ENCODE data around the gene TIMM21. TPM values are rescaled to one million over a fixed set of nuclear protein-coding genes. Genes with fewer than 3 reads are reported as not detected.

Gene TIMM21
- total and polyA plus RNA-seq, 2 of the 13 experiments (the other 11 are each of a cell fraction or from before 2014, with no cell fraction given) = 29.6 to 62.3 TPM

DNA sequence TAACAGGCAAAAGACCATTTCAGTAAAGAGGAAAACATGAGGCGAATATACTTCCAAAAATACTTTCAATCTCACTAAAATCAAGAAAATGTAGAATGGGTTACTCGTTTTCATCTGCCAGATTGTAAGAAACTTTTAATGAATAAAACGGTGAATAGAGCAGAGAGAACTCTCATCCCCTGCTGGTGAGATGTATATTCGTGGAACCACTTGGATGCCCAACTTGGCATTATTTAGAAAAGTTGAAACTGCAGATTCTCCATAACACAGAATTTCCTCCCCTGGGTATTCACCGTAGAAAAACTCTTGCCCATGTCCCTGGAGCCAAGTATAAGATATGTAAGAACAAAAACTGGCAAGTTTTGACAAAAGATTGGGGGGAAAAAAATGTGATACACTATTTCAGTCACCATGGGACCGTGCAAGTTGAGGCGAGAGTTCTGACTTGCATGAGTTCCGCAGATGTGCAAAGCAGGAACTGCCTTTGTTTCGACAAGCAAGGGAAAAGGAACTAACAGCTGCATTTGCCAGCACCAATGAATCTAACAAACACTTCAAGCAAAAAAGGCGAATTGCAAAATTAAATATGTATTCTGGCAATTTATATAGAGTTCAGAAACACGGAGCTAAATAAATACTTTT is 14.8 kb downstream of the TIMM21 start:
- no peak overlapping the region for H3K27ac ChIP-seq (ENCODE audit: extremely low read length, insufficient read depth, low read length)
- H3K4me1 ChIP-seq (ENCODE audit: insufficient read depth, low read length) = peaks cover 12% of the 10 kb centered on the region; the same call in 1 of the 2 replicates
- no peak overlapping the region for H2AFZ ChIP-seq (ENCODE audit: low read length)
- intact Hi-C loops (cut with micrococcal nuclease; ENCODE audit: unreplicated experiment) (no loop called here), in situ Hi-C loops (cut with HindIII; ENCODE audit: extremely low pct_ligation_motif_present, low pct_unique_long_range_greater_than_20kb) (no loop called here)
- peaks cover 5 to 29% of the 10 kb centered on the region in 2 experiments for H3K36me3 ChIP-seq (replicated peaks in 1 of 2; ENCODE audit: control insufficient read depth in 1 of 2, insufficient read depth in 2 of 2, low read length in 2 of 2)
- TF ChIP-seq RBM22 (optimal IDR thresholded peaks at IDR 0.05; ENCODE audit: low read length) (no peak), HNRNPUL1 (IDR thresholded peaks at IDR 0.05; ENCODE audit: low read depth, low read length) (no peak)
- no peaks in the 10 kb centered on the region for H3K79me2 ChIP-seq (ENCODE audit: insufficient read depth, low read length)
- H4K20me1 ChIP-seq (ENCODE audit: insufficient read depth, low read length) = no peaks in the 10 kb centered on the region
- DNase-seq (ENCODE audit: low spot score) = no peak
- no peak overlapping the region for H3K9ac ChIP-seq (ENCODE audit: insufficient read depth, low read depth, low read length)
- no peaks in the 10 kb centered on the region; a peak in 1 of 5 replicates for H3K27me3 ChIP-seq (ENCODE audit: control insufficient read depth in 1 of 2, insufficient read depth in 2 of 2, low read length in 2 of 2)
- 90% methylated on average over 11 of the region's 11 CpGs for WGBS (ENCODE audit: low lambda C conversion rate)
- H3K4me3 ChIP-seq (replicated peaks in 1 of 3; ENCODE audit: insufficient read depth in 1 of 3, low read depth in 2 of 3, low read length in 3 of 3) = no peak overlapping the region
- ChIA-PET POLR2A (no interaction called here), CTCF (ENCODE audit: low intra/inter-chr PET ratio, low total read pairs) (no interaction called here)
- no peak for FAIRE-seq
- BruUV-seq (replicated peaks) = no TSS peak
- no peak for ATAC-seq
- H3K4me2 ChIP-seq (ENCODE audit: low read depth, low read length) = no peak overlapping the region
- H3K9me3 ChIP-seq (ENCODE audit: low read length) = no peaks in the 10 kb centered on the region

DNA sequence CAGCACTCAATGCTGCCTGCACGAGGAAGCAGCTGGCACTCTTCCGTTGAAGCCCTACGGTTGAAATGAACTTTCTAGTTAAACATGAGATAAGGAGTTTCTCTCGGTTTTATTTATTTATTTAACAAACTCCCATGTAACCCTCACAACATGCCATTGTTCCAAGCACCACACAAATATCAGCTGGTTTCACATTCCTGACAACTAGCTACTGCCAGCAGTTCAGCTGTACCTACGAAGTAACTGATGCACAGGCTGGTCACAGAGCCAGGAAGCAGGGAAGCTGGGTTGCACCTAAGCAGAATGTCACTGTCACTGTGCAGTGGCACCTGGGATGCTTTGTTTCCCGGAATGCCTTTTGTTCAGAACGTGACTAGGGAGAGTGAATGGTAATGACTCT is 18.1 kb downstream of the TIMM21 start:
- Histone ChIP-seq H3K9ac (ENCODE audit: insufficient read depth, low read depth, low read length) (no peak overlapping the region), H3K27ac (ENCODE audit: extremely low read length, insufficient read depth, low read length) (no peak overlapping the region), H3K4me2 (ENCODE audit: low read depth, low read length) (no peak overlapping the region), H3K4me1 (ENCODE audit: insufficient read depth, low read length) (peaks cover 12% of the 10 kb centered on the region; the same call in 1 of the 2 replicates), H4K20me1 (ENCODE audit: insufficient read depth, low read length) (no peaks in the 10 kb centered on the region), H3K9me3 (ENCODE audit: low read length) (no peaks in the 10 kb centered on the region), H3K4me3 (replicated peaks in 1 of 3; ENCODE audit: insufficient read depth in 1 of 3, low read depth in 2 of 3, low read length in 3 of 3) (no peak overlapping the region), H3K27me3 (ENCODE audit: control insufficient read depth in 1 of 2, insufficient read depth in 2 of 2, low read length in 2 of 2) (peaks cover 0 to 21% of the 10 kb centered on the region in 2 experiments; a peak in 3 of 5 replicates), H3K79me2 (ENCODE audit: insufficient read depth, low read length) (no peaks in the 10 kb centered on the region), H3K36me3 (replicated peaks in 1 of 2; ENCODE audit: control insufficient read depth in 1 of 2, insufficient read depth in 2 of 2, low read length in 2 of 2) (peaks cover 0 to 2% of the 10 kb centered on the region in 2 experiments; a peak in 2 of 5 replicates), H2AFZ (ENCODE audit: low read length) (no peak overlapping the region)
- CTCF ChIA-PET (ENCODE audit: low intra/inter-chr PET ratio, low total read pairs) = no interaction called here
- TF ChIP-seq ZNF441 (CRISPR knock-in tag; IDR thresholded peaks at IDR 0.05; ENCODE audit: borderline replicate concordance) (no peak), SOX13 (IDR thresholded peaks at IDR 0.05) (no peak), SOX13 (CRISPR knock-in tag; conservative IDR thresholded peaks at IDR 0.05 in 1 of 2, IDR thresholded peaks at IDR 0.05 in 1 of 2) (peak in 1 of 2 experiments; percentile 22; a peak in 1 of 4 replicates)
- TF ChIP-seq, protein P1, sequence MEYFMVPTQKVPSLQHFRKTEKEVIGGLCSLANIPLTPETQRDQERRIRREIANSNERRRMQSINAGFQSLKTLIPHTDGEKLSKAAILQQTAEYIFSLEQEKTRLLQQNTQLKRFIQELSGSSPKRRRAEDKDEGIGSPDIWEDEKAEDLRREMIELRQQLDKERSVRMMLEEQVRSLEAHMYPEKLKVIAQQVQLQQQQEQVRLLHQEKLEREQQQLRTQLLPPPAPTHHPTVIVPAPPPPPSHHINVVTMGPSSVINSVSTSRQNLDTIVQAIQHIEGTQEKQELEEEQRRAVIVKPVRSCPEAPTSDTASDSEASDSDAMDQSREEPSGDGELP (IDR thresholded peaks at IDR 0.05; ENCODE audit: borderline replicate concordance, low read depth) = 0 out of 2 replicates have a peak, but pooled peaks have one; percentile 19
- 4% methylated on average over 7 of the region's 7 CpGs for WGBS (ENCODE audit: low lambda C conversion rate)
- intact Hi-C loops (cut with micrococcal nuclease; ENCODE audit: unreplicated experiment) (no loop called here), in situ Hi-C loops (cut with HindIII; ENCODE audit: extremely low pct_ligation_motif_present, low pct_unique_long_range_greater_than_20kb) (no loop called here)
- BruUV-seq (replicated peaks) = no TSS peak
- DNase-seq (ENCODE audit: low spot score) (peak; percentile 14), FAIRE-seq (peak; percentile 15), ATAC-seq (peak; percentile 75)
- POLR2A ChIA-PET = no interaction called here

Data from HepG2 (cell line).